WTC11 (cell line): Measurements from ENCODE around the gene MYPOP. TPM values are rescaled to one million over a fixed set of nuclear protein-coding genes. Genes with fewer than 3 reads are reported as not detected.

Experiments
- ATF6 ChIP-seq: sonication (generic); formaldehyde crosslinking; IDR thresholded peaks from 2 replicates; pipeline ENCODE4 v1.8.1; 2023; ENCODE audit warnings: mild to moderate bottlenecking, missing genetic modification reagents
- CREM ChIP-seq: sonication (generic); formaldehyde crosslinking; IDR thresholded peaks from 2 replicates; pipeline ENCODE4 v1.8.1; 2022; ENCODE audit warnings: mild to moderate bottlenecking, missing genetic modification reagents, moderate library complexity
- GABPB1 ChIP-seq: sonication (generic); formaldehyde crosslinking; IDR thresholded peaks from 2 replicates; pipeline ENCODE4 v1.8.1; 2023; ENCODE audit warnings: mild to moderate bottlenecking, missing genetic modification reagents
- GTF2I ChIP-seq: fragments of 250-450 bp; sonication (Bioruptor Pico); conservative IDR thresholded peaks from 2 replicates; pipeline ENCODE4 v1.4.0; 2021; ENCODE audit warnings: mild to moderate bottlenecking
- MXD4 ChIP-seq: fragments of 250-450 bp; sonication (Bioruptor Pico); IDR thresholded peaks from 2 replicates; pipeline ENCODE4 v1.8.0; 2021; ENCODE audit warnings: mild to moderate bottlenecking, moderate library complexity, borderline replicate concordance
- NFYB ChIP-seq: sonication (generic); formaldehyde crosslinking; conservative IDR thresholded peaks from 2 replicates; pipeline ENCODE4 v1.8.0; 2022; ENCODE audit warnings: low read depth, missing genetic modification reagents
- NR1H2 ChIP-seq: sonication (generic); formaldehyde crosslinking; IDR thresholded peaks from 2 replicates; pipeline ENCODE4 v1.9.0; 2021; ENCODE audit warnings: mild to moderate bottlenecking, moderate library complexity, missing genetic modification reagents
- PRDM15 ChIP-seq: sonication (generic); formaldehyde crosslinking; IDR thresholded peaks from 2 replicates; pipeline ENCODE4 v1.8.0; 2022; ENCODE audit warnings: missing genetic modification reagents
- RELA ChIP-seq: sonication (generic); formaldehyde crosslinking; IDR thresholded peaks from 2 replicates; pipeline ENCODE4 v1.8.1; 2022; ENCODE audit warnings: missing genetic modification reagents, mild to moderate bottlenecking, borderline replicate concordance
- TCF7 ChIP-seq: sonication (generic); formaldehyde crosslinking; IDR thresholded peaks from 2 replicates; pipeline ENCODE4 v1.8.0; 2022; ENCODE audit warnings: mild to moderate bottlenecking, low read depth, missing genetic modification reagents, moderate library complexity
- TEAD1 ChIP-seq: sonication (generic); formaldehyde crosslinking; IDR thresholded peaks from 2 replicates; pipeline ENCODE4 v1.8.0; 2022; ENCODE audit warnings: mild to moderate bottlenecking, missing genetic modification reagents
- ZMAT4 ChIP-seq: fragments of 250-450 bp; sonication (Bioruptor Pico); IDR thresholded peaks from 2 replicates; pipeline ENCODE4 v1.9.0; 2021; ENCODE audit warnings: mild to moderate bottlenecking
- ZNF232 ChIP-seq: sonication (generic); formaldehyde crosslinking; IDR thresholded peaks from 2 replicates; pipeline ENCODE4 v1.8.0; 2022; ENCODE audit warnings: mild to moderate bottlenecking, missing genetic modification reagents
- ZNF317 ChIP-seq: sonication (generic); formaldehyde crosslinking; IDR thresholded peaks from 2 replicates; pipeline ENCODE4 v1.8.1; 2023; ENCODE audit warnings: low read depth, mild to moderate bottlenecking, moderate library complexity, missing genetic modification reagents, borderline replicate concordance
- ZNF671 ChIP-seq: fragments of 250-450 bp; sonication (Bioruptor Pico); IDR thresholded peaks from 2 replicates; pipeline ENCODE4 v1.8.0; 2021; ENCODE audit warnings: mild to moderate bottlenecking
- ZSCAN18 ChIP-seq: fragments of 250-450 bp; sonication (Bioruptor Pico); IDR thresholded peaks from 2 replicates; pipeline ENCODE4 v2.1.2; 2022; ENCODE audit warnings: mild to moderate bottlenecking, moderate library complexity
- total RNA-seq: library from RNA; stranded (reverse); gene quantifications from 3 replicates; pipeline ENCODE4 v1.2.3, GENCODE V29; 2021
- TF ChIP-seq, protein P1 (sequence below): sonication (generic); formaldehyde crosslinking; IDR thresholded peaks from 2 replicates; pipeline ENCODE4 v1.8.1; 2022; ENCODE audit warnings: low read depth, mild to moderate bottlenecking, moderate library complexity, missing genetic modification reagents, borderline replicate concordance
- TF ChIP-seq, protein P2 (sequence below): sonication (generic); formaldehyde crosslinking; IDR thresholded peaks from 2 replicates; pipeline ENCODE4 v1.8.0; 2023; ENCODE audit warnings: missing genetic modification reagents

Gene MYPOP
- total RNA-seq, 1 experiment from 2014 or later = 13.6 TPM

- TF ChIP-seq PRDM15 (CRISPR knock-in tag) = no peak
- no peak for TF ChIP-seq MXD4 (CRISPR knock-in tag)
- no peak for TF ChIP-seq ZNF671 (CRISPR knock-in tag)
- no peak for TF ChIP-seq ATF6 (CRISPR knock-in tag)
- TF ChIP-seq RELA (CRISPR knock-in tag) = peak; percentile 26; the same call in 1 of the 2 replicates
- TF ChIP-seq GTF2I = no peak
- TF ChIP-seq CREM = no peak; the same call in 1 of the 2 replicates
- no peak for TF ChIP-seq ZNF317 (CRISPR knock-in tag)
- TF ChIP-seq GABPB1 = 0 out of 2 replicates have a peak, but pooled peaks have one; percentile 9
- peak; percentile 49; the same call in 1 of the 2 replicates for TF ChIP-seq TCF7 (CRISPR knock-in tag)
- TF ChIP-seq ZNF232 = no peak
- TF ChIP-seq TEAD1 (CRISPR knock-in tag) = no peak
- TF ChIP-seq NR1H2 (CRISPR knock-in tag) = no peak
- no peak; the same call in 1 of the 2 replicates for TF ChIP-seq NFYB (CRISPR knock-in tag)
- TF ChIP-seq, protein P1, sequence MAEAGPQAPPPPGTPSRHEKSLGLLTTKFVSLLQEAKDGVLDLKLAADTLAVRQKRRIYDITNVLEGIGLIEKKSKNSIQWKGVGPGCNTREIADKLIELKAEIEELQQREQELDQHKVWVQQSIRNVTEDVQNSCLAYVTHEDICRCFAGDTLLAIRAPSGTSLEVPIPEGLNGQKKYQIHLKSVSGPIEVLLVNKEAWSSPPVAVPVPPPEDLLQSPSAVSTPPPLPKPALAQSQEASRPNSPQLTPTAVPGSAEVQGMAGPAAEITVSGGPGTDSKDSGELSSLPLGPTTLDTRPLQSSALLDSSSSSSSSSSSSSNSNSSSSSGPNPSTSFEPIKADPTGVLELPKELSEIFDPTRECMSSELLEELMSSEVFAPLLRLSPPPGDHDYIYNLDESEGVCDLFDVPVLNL = 0 out of 2 replicates have a peak, but pooled peaks have one; percentile 46
- no peak for TF ChIP-seq ZSCAN18 (CRISPR knock-in tag)
- TF ChIP-seq, protein P2, sequence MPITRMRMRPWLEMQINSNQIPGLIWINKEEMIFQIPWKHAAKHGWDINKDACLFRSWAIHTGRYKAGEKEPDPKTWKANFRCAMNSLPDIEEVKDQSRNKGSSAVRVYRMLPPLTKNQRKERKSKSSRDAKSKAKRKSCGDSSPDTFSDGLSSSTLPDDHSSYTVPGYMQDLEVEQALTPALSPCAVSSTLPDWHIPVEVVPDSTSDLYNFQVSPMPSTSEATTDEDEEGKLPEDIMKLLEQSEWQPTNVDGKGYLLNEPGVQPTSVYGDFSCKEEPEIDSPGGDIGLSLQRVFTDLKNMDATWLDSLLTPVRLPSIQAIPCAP (CRISPR knock-in tag) = no peak
- no peak for TF ChIP-seq ZMAT4
Observed at GRCh38 chr19:45885556-45886426, 16.6 kb downstream of the MYPOP start, which contains the start of gene IRF2BP1 (continued).
